KMS-11 (cell line): ENCODE results near the gene HOTAIR.

Experiments
- H2AFZ ChIP-seq: fragments of 200-600 bp; sonication (generic); 2 replicates; pipeline ENCODE4 v1.6.1; 2016; ENCODE audit warnings: antibody characterized with exemption, mixed run types, low read depth
- H3K27ac ChIP-seq: fragments of 200-600 bp; sonication (generic); 2 replicates; pipeline ENCODE4 v1.6.1; 2016; ENCODE audit warnings: mild to moderate bottlenecking, mixed run types
- H3K27me3 ChIP-seq: fragments of 200-600 bp; sonication (generic); 2 replicates; pipeline ENCODE4 v1.6.1; 2017; ENCODE audit warnings: mild to moderate bottlenecking, low read depth, mixed run types, moderate library complexity; ENCODE audit not compliant: insufficient read depth
- H3K36me3 ChIP-seq: fragments of 200-600 bp; sonication (generic); 2 replicates; pipeline ENCODE4 v1.6.1; 2017; ENCODE audit warnings: mild to moderate bottlenecking, mixed run types; ENCODE audit not compliant: insufficient read depth
- H3K4me1 ChIP-seq: fragments of 200-600 bp; sonication (generic); 2 replicates; pipeline ENCODE4 v1.6.1; 2016; ENCODE audit warnings: mild to moderate bottlenecking, low read depth, mixed run types; ENCODE audit not compliant: poor library complexity, severe bottlenecking
- H3K4me2 ChIP-seq: fragments of 200-600 bp; sonication (generic); 2 replicates; pipeline ENCODE4 v1.7.0; 2016; ENCODE audit warnings: mild to moderate bottlenecking, mixed run types
- H3K4me3 ChIP-seq: fragments of 200-600 bp; sonication (generic); IDR thresholded peaks from 2 replicates; pipeline ENCODE4 v1.6.1; 2017; ENCODE audit warnings: low read depth, low read length, mixed read lengths; ENCODE audit not compliant: insufficient read depth
- H3K79me2 ChIP-seq: fragments of 200-600 bp; sonication (generic); 2 replicates; pipeline ENCODE4 v1.6.1; 2016; ENCODE audit warnings: low read depth, mixed run types; ENCODE audit not compliant: insufficient read depth
- H3K9ac ChIP-seq: fragments of 200-600 bp; sonication (generic); 2 replicates; pipeline ENCODE4 v1.6.1; 2016; ENCODE audit warnings: mild to moderate bottlenecking, mixed run types
- H4K20me1 ChIP-seq: fragments of 200-600 bp; sonication (generic); 2 replicates; pipeline ENCODE4 v1.6.1; 2016; ENCODE audit warnings: mild to moderate bottlenecking, mixed run types; ENCODE audit not compliant: insufficient read depth
- TF ChIP-seq, protein P1 (sequence below): fragments of 200-600 bp; sonication (generic); conservative IDR thresholded peaks from 2 replicates; pipeline ENCODE4 v1.6.1; 2017; ENCODE audit warnings: low read depth, mild to moderate bottlenecking, antibody characterized with exemption, low read length, moderate library complexity, mixed read lengths

HOTAIR gene

GRCh38 chr12:53984901-53985691 lies 10.3 kb upstream of the HOTAIR start, which contains the start of gene HOXC10:
HOXC10 (plus strand) TSS chr12:53985146; CDS start chr12:53985260, 114 bp downstream.
- Histone ChIP-seq H3K4me1 (peaks cover 14% of the 10 kb centered on the region), H3K4me3 (no peak within 1 kb of the TSS), H4K20me1 (no peaks in the 10 kb centered on the region), H3K36me3 (no peaks in the 10 kb centered on the region), H3K79me2 (no peaks in the 10 kb centered on the region), H3K4me2 (no peak within 1 kb of the TSS), H3K27ac (no peak within 1 kb of the TSS), H3K9ac (no peak within 1 kb of the TSS), H2AFZ (no peak within 1 kb of the TSS), H3K27me3 (peaks cover 98% of the 10 kb centered on the region)
- TF ChIP-seq, protein P1, sequence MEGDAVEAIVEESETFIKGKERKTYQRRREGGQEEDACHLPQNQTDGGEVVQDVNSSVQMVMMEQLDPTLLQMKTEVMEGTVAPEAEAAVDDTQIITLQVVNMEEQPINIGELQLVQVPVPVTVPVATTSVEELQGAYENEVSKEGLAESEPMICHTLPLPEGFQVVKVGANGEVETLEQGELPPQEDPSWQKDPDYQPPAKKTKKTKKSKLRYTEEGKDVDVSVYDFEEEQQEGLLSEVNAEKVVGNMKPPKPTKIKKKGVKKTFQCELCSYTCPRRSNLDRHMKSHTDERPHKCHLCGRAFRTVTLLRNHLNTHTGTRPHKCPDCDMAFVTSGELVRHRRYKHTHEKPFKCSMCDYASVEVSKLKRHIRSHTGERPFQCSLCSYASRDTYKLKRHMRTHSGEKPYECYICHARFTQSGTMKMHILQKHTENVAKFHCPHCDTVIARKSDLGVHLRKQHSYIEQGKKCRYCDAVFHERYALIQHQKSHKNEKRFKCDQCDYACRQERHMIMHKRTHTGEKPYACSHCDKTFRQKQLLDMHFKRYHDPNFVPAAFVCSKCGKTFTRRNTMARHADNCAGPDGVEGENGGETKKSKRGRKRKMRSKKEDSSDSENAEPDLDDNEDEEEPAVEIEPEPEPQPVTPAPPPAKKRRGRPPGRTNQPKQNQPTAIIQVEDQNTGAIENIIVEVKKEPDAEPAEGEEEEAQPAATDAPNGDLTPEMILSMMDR, result peak; percentile 69

DNA sequence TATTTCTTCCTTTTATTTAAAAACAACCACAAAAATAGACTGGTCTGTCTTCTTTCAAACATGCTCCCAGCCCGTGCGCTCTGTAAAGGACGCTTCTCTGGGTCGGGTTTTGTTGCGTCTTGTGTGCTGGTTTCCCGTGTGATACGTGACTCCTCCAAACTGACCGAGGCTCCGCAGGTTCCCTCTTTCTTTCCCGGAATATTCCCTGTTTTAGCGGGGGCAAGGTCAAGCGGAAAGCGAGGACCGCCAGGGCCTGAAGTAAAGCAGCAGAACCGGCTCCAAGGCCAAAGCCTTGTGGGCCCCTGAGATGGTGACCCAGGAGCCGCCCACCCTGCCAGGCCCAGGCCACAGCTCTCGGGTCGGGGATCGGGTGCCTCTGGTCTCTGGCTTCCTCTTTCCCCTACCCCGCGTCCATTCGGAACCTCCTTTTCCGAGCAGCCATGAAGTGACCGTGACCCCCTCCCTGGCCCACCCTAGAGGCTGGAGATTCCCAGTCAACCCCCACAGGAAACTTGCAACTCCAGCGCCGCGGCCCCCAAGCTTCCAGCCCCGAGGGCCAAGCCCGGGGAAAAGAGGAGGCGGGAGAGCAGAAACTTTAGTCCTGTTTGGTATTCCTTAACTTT lies 9.3 kb upstream of the HOTAIR start:
- H3K36me3 ChIP-seq, result no peaks in the 10 kb centered on the region
- H3K27ac ChIP-seq, result no peak overlapping the region
- H4K20me1 ChIP-seq, result no peaks in the 10 kb centered on the region
- H3K4me1 ChIP-seq, result peaks cover 5% of the 10 kb centered on the region
- no peaks in the 10 kb centered on the region for H3K79me2 ChIP-seq
- H2AFZ ChIP-seq, result no peak overlapping the region
- H3K4me3 ChIP-seq, result no peak overlapping the region
- H3K4me2 ChIP-seq, result no peak overlapping the region
- H3K27me3 ChIP-seq, result peaks cover 98% of the 10 kb centered on the region
- TF ChIP-seq, protein P1, result no peak
- H3K9ac ChIP-seq, result no peak overlapping the region

DNA sequence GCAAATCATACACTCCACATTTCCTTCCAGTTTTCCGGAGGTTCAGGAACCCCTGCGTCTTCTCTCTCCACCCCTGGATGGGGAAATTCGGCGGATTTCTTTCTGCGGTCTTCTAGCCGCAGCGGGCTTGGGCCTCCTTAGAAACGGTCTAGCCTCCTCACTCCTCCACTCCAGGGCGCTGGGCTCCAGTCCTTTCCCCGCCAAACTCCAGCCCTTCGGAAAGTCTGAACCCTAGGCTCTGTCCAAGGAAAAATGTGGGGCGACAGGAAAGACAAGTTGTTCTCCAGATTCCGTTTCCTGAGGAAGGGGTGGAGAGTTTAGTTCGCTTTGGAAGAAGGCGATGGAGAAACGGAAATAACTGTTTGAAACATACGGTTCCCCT lies 8.8 kb upstream of the HOTAIR start:
- Histone ChIP-seq H3K4me1 (peaks cover under 1% of the 10 kb centered on the region), H2AFZ (no peak overlapping the region), H3K27me3 (peaks cover 98% of the 10 kb centered on the region), H3K36me3 (no peaks in the 10 kb centered on the region), H3K79me2 (no peaks in the 10 kb centered on the region), H3K4me3 (no peak overlapping the region), H3K4me2 (no peak overlapping the region), H3K9ac (no peak overlapping the region), H4K20me1 (no peaks in the 10 kb centered on the region), H3K27ac (no peak overlapping the region)
- TF ChIP-seq, protein P1, result no peak

DNA sequence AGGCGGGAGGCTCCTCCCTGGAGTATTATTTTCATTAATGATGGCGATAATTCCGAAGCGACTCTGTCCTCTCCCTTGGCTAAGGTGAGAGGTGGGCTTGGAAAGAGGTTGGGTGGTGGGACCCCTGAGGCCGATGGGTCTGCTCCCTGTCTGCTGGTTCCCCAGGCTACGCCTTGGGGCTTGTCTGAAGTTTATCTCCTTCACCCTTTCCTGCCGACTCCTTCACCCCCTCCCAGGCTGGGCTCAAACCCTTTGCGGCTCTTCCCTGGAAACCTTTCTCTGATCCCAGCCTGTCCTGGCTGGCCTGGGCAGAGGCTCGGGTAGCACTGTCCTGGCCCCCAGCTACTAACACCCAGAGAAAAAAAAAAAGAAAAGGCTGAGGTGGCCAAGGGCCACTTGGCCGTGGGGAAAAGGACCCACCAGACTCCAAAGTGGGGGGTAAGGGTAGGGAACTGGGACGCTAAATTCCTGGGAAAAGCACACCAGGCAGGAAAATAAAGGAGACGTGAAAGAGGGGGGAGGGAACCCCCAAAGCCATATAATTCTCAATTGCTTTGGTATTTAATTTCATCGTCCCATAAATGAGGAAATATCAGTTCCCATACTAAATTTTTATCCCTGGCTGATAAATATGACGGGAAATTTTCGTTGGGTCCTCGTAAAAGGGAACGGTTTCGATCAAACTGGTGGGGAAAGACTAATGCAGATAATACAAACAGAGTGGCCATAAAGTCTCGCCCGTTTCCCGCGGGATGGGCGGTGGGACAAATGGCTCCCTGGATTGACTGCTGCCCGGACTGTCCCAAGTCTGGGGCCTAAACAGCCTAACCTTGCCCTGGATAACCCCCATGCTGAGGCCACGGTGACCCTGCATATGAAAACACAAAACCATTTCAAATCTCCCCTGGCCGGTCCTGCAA lies 8.2 kb upstream of the HOTAIR start:
- no peak overlapping the region for H3K4me3 ChIP-seq

More for the DNA sequence above, 8.2 kb upstream of the HOTAIR start:
- no peaks in the 10 kb centered on the region for H4K20me1 ChIP-seq
- TF ChIP-seq, protein P1, result no peak
- no peak overlapping the region for H3K4me2 ChIP-seq
- no peaks in the 10 kb centered on the region for H3K79me2 ChIP-seq
- H2AFZ ChIP-seq, result no peak overlapping the region
- peaks cover 96% of the 10 kb centered on the region for H3K27me3 ChIP-seq
- H3K36me3 ChIP-seq, result no peaks in the 10 kb centered on the region
- H3K9ac ChIP-seq, result no peak overlapping the region
- peaks cover 3% of the 10 kb centered on the region for H3K4me1 ChIP-seq
- H3K27ac ChIP-seq, result no peak overlapping the region
